Parathyroid adenoma (tissue), 2 donors: ENCODE measurements around the gene SSR2.
A peak's percentile ranks its signal among the peaks of the same experiment; 100 is the strongest.
"Not testable (repeated sequence)": the region's sequence is repeated elsewhere in the genome, so short reads cannot be mapped to it uniquely, and the experiment has no call there.

Experiments used
- H2AFZ ChIP-seq: fragments of 300-600 bp; sonication (generic); one replicate; pipeline ENCODE4 v1.7.0; 2017; ENCODE audit warnings: antibody characterized with exemption, mild to moderate bottlenecking
- H3K27ac ChIP-seq: fragments of 300-600 bp; sonication (generic); one replicate; pipeline ENCODE4 v1.7.0; 2017
- H3K27me3 ChIP-seq: fragments of 300-600 bp; sonication (generic); one replicate; pipeline ENCODE4 v1.7.0; 2017; ENCODE audit warnings: low read length; ENCODE audit not compliant: control insufficient read depth, insufficient read depth
- H3K36me3 ChIP-seq: fragments of 300-600 bp; sonication (generic); one replicate; pipeline ENCODE4 v1.7.0; 2017; ENCODE audit warnings: low read length; ENCODE audit not compliant: control insufficient read depth, insufficient read depth
- H3K4me1 ChIP-seq: fragments of 300-600 bp; sonication (generic); one replicate; pipeline ENCODE4 v1.7.0; 2017; ENCODE audit warnings: control low read depth
- H3K4me2 ChIP-seq: fragments of 300-600 bp; sonication (generic); one replicate; pipeline ENCODE4 v1.7.0; 2017; ENCODE audit warnings: low read length
- H3K4me3 ChIP-seq: fragments of 300-600 bp; sonication (generic); one replicate; pipeline ENCODE4 v1.7.0; 2017; ENCODE audit warnings: low read depth, low read length
- H3K79me2 ChIP-seq: fragments of 300-600 bp; sonication (generic); one replicate; pipeline ENCODE4 v1.7.0; 2017; ENCODE audit warnings: control low read depth
- H3K9ac ChIP-seq: fragments of 300-600 bp; sonication (generic); one replicate; pipeline ENCODE4 v1.7.0; 2017; ENCODE audit warnings: mild to moderate bottlenecking
- H3K9me3 ChIP-seq: fragments of 300-600 bp; sonication (generic); one replicate; pipeline ENCODE4 v1.7.0; 2017; ENCODE audit warnings: low read length; ENCODE audit not compliant: control insufficient read depth
- CTCF ChIP-seq: fragments of 300-600 bp; sonication (generic); IDR thresholded peaks from one replicate; pipeline ENCODE4 v1.7.0; 2017; ENCODE audit warnings: antibody characterized with exemption, mild to moderate bottlenecking
- donor health status: primary hyperparathyroidism.

Gene SSR2

GRCh38 chr1:155990005-155990739 lies 30.6 kb downstream of the SSR2 start:
- no peak overlapping the region for H3K27ac ChIP-seq
- H3K27me3 ChIP-seq, result no peaks in the 10 kb centered on the region
- H3K9ac ChIP-seq, result no peak overlapping the region
- no peak for TF ChIP-seq CTCF
- no peak overlapping the region for H2AFZ ChIP-seq
- H3K4me3 ChIP-seq, result no peak overlapping the region
- no peaks in the 10 kb centered on the region for H3K36me3 ChIP-seq
- H3K4me2 ChIP-seq, result no peak overlapping the region
- H3K9me3 ChIP-seq, result no peaks in the 10 kb centered on the region
- H3K4me1 ChIP-seq, result no peaks in the 10 kb centered on the region
- H3K79me2 ChIP-seq, result no peaks in the 10 kb centered on the region

GRCh38 chr1:155989242-155990004 lies 31.3 kb downstream of the SSR2 start:
- H3K79me2 ChIP-seq, result no peaks in the 10 kb centered on the region
- H3K4me2 ChIP-seq, result peak overlapping the region; percentile 55
- H3K9me3 ChIP-seq, result no peaks in the 10 kb centered on the region
- peaks cover 2% of the 10 kb centered on the region for H3K4me1 ChIP-seq
- no peak overlapping the region for H2AFZ ChIP-seq
- no peaks in the 10 kb centered on the region for H3K36me3 ChIP-seq
- H3K4me3 ChIP-seq, result peak overlapping the region; percentile 34
- no peak overlapping the region for H3K27ac ChIP-seq
- no peak overlapping the region for H3K9ac ChIP-seq
- no peaks in the 10 kb centered on the region for H3K27me3 ChIP-seq
- peak; percentile 89 for TF ChIP-seq CTCF

GRCh38 chr1:155984903-155985645 lies 35.7 kb downstream of the SSR2 start:
- peak overlapping the region; percentile 61 for H2AFZ ChIP-seq
- H3K27me3 ChIP-seq, H3K4me3 ChIP-seq, H3K9ac ChIP-seq, H3K27ac ChIP-seq, H3K36me3 ChIP-seq, H3K9me3 ChIP-seq, H3K79me2 ChIP-seq: not testable (repeated sequence)
- peaks cover 26% of the 10 kb centered on the region for H3K4me1 ChIP-seq
- H3K4me2 ChIP-seq, result peak overlapping the region; percentile 64

- Histone ChIP-seq H2AFZ (peak overlapping the region; percentile 61), H3K27me3 (no peaks in the 10 kb centered on the region), H3K27ac (peak overlapping the region; percentile 60), H3K9me3 (no peaks in the 10 kb centered on the region), H3K79me2 (no peaks in the 10 kb centered on the region), H3K4me2 (peak overlapping the region; percentile 64), H3K36me3 (no peaks in the 10 kb centered on the region), H3K4me1 (peaks cover 26% of the 10 kb centered on the region), H3K9ac (no peak overlapping the region), H3K4me3 (peak overlapping the region; percentile 19)
- no peak for TF ChIP-seq CTCF
Measured at GRCh38 chr1:155984341-155984740, 36.4 kb downstream of the SSR2 start.
